ENCODE measurements around the gene FGFR2. TPM values are rescaled to one million over a fixed set of nuclear protein-coding genes. Genes with fewer than 3 reads are reported as not detected.

FGFR2 gene
- total RNA-seq, 1 donor from 2014 or later, result 11.8 TPM

- DNase-seq (ENCODE audit: low read depth) (no peak), FAIRE-seq (no peak)
- Mint-ChIP-seq H3K36me3 (ENCODE audit: low read depth, unreplicated experiment) (peaks cover 2% of the 10 kb centered on the region), H3K4me3 (ENCODE audit: unreplicated experiment) (no peak overlapping the region), H3K27ac (ENCODE audit: unreplicated experiment) (no peak overlapping the region), H3K4me1 (ENCODE audit: low read depth, unreplicated experiment) (peaks cover 22% of the 10 kb centered on the region), H3K27me3 (ENCODE audit: low read depth, unreplicated experiment) (peaks cover 2% of the 10 kb centered on the region), H3K9me3 (ENCODE audit: unreplicated experiment) (no peaks in the 10 kb centered on the region)
- no peaks in the 10 kb centered on the region for H3K36me3 ChIP-seq (ENCODE audit: insufficient read depth, low read length)
- no peak overlapping the region for H3K4me2 ChIP-seq (ENCODE audit: low read length)
- no peak overlapping the region for H3K4me3 ChIP-seq (ENCODE audit: insufficient read depth, low read depth, low read length)
- H3K9ac ChIP-seq (ENCODE audit: low read length), result no peak overlapping the region
- H3K79me2 ChIP-seq (ENCODE audit: insufficient read depth, low read length), result no peaks in the 10 kb centered on the region
- no peak for TF ChIP-seq EZH2 (IDR thresholded peaks at IDR 0.05; ENCODE audit: insufficient read depth, low read length)
- TF ChIP-seq CTCF (IDR thresholded peaks at IDR 0.05; ENCODE audit: insufficient read depth, low read depth, low read length), result no peak
- no peaks in the 10 kb centered on the region for H3K4me1 ChIP-seq (ENCODE audit: insufficient read depth, low read length)
- no peak overlapping the region for H3K27ac ChIP-seq (ENCODE audit: low read depth, low read length)
- no peaks in the 10 kb centered on the region for H3K9me3 ChIP-seq (ENCODE audit: insufficient read depth, low read depth, low read length)
- no peaks in the 10 kb centered on the region for H4K20me1 ChIP-seq (ENCODE audit: insufficient read depth, low read length)
- no peaks in the 10 kb centered on the region for H3K27me3 ChIP-seq (ENCODE audit: insufficient read depth, low read length)
- H2AFZ ChIP-seq (ENCODE audit: low read depth, low read length), result no peak overlapping the region
Measured at GRCh38 chr10:121531076-121531829, 67.0 kb downstream of the FGFR2 start.

GRCh38 chr10:121530481-121531075 is 67.7 kb downstream of the FGFR2 start:
- Mint-ChIP-seq H3K4me3 (ENCODE audit: unreplicated experiment) (no peak overlapping the region), H3K36me3 (ENCODE audit: low read depth, unreplicated experiment) (peaks cover 2% of the 10 kb centered on the region), H3K27me3 (ENCODE audit: low read depth, unreplicated experiment) (peaks cover 2% of the 10 kb centered on the region), H3K27ac (ENCODE audit: unreplicated experiment) (no peak overlapping the region), H3K4me1 (ENCODE audit: low read depth, unreplicated experiment) (peaks cover 26% of the 10 kb centered on the region), H3K9me3 (ENCODE audit: unreplicated experiment) (no peaks in the 10 kb centered on the region)
- no peak for TF ChIP-seq CTCF (IDR thresholded peaks at IDR 0.05; ENCODE audit: insufficient read depth, low read depth, low read length)
- TF ChIP-seq EZH2 (IDR thresholded peaks at IDR 0.05; ENCODE audit: insufficient read depth, low read length), result no peak
- no peak for FAIRE-seq
- Histone ChIP-seq H3K4me3 (ENCODE audit: insufficient read depth, low read depth, low read length) (no peak overlapping the region), H3K79me2 (ENCODE audit: insufficient read depth, low read length) (no peaks in the 10 kb centered on the region), H2AFZ (ENCODE audit: low read depth, low read length) (no peak overlapping the region), H3K9me3 (ENCODE audit: insufficient read depth, low read depth, low read length) (no peaks in the 10 kb centered on the region), H3K36me3 (ENCODE audit: insufficient read depth, low read length) (no peaks in the 10 kb centered on the region), H3K4me1 (ENCODE audit: insufficient read depth, low read length) (peaks cover 3% of the 10 kb centered on the region), H3K27me3 (ENCODE audit: insufficient read depth, low read length) (no peaks in the 10 kb centered on the region), H4K20me1 (ENCODE audit: insufficient read depth, low read length) (no peaks in the 10 kb centered on the region), H3K9ac (ENCODE audit: low read length) (no peak overlapping the region), H3K27ac (ENCODE audit: low read depth, low read length) (no peak overlapping the region), H3K4me2 (ENCODE audit: low read length) (no peak overlapping the region)
- no peak for DNase-seq (ENCODE audit: low read depth)

- Mint-ChIP-seq H3K4me3 (ENCODE audit: unreplicated experiment) (no peak overlapping the region), H3K4me1 (ENCODE audit: low read depth, unreplicated experiment) (peaks cover 54% of the 10 kb centered on the region), H3K36me3 (ENCODE audit: low read depth, unreplicated experiment) (no peaks in the 10 kb centered on the region), H3K27ac (ENCODE audit: unreplicated experiment) (peak overlapping the region; percentile 95), H3K9me3 (ENCODE audit: unreplicated experiment) (peaks cover 2% of the 10 kb centered on the region), H3K27me3 (ENCODE audit: low read depth, unreplicated experiment) (peaks cover 2% of the 10 kb centered on the region)
- Histone ChIP-seq H3K79me2 (ENCODE audit: insufficient read depth, low read length) (no peaks in the 10 kb centered on the region), H3K4me1 (ENCODE audit: insufficient read depth, low read length) (peaks cover 12% of the 10 kb centered on the region), H3K9ac (ENCODE audit: low read length) (peak overlapping the region; percentile 35), H3K9me3 (ENCODE audit: insufficient read depth, low read depth, low read length) (no peaks in the 10 kb centered on the region), H4K20me1 (ENCODE audit: insufficient read depth, low read length) (no peaks in the 10 kb centered on the region), H3K27ac (ENCODE audit: low read depth, low read length) (peak overlapping the region; percentile 52), H3K27me3 (ENCODE audit: insufficient read depth, low read length) (peaks cover 2% of the 10 kb centered on the region), H3K4me2 (ENCODE audit: low read length) (peak overlapping the region; percentile 30), H2AFZ (ENCODE audit: low read depth, low read length) (no peak overlapping the region), H3K36me3 (ENCODE audit: insufficient read depth, low read length) (no peaks in the 10 kb centered on the region), H3K4me3 (ENCODE audit: insufficient read depth, low read depth, low read length) (no peak overlapping the region)
- FAIRE-seq, result no peak
- no peak for TF ChIP-seq EZH2 (IDR thresholded peaks at IDR 0.05; ENCODE audit: insufficient read depth, low read length)
- no peak for TF ChIP-seq CTCF (IDR thresholded peaks at IDR 0.05; ENCODE audit: insufficient read depth, low read depth, low read length)
- peak; percentile 85 for DNase-seq (ENCODE audit: low read depth)
Measured at GRCh38 chr10:121527690-121528089, 70.6 kb downstream of the FGFR2 start.

Measured in astrocyte (in vitro differentiated cells and primary cell).